Suppressor macrophage (primary cell): ENCODE results near the gene ERI3.

Source experiments
- DNase-seq, 4 experiments: peaks; one replicate each; pipeline ENCODE4 v3.0.0-alpha.2; 2020 to 2022

ERI3 gene

DNA sequence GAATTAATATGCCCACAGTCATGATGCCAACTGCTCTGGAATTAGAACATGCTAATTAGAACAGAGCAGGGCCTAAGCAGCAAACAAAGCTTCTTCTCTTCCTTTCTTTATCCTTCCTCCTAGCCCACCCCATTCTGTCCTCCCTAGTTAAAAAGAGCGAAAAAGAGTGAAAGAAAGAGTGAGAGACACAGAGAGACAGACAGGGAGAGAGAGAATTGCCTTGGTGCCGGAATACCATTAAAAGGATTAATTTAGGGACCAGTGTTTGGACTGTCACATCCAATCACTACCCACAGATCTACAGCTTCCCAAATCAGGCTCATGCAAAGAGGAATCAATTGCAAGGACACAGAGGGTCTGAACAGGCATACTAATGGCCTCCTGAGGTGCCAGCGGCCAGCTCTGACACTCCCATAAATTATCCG lies 7.0 kb downstream of the ERI3 start:
- no peak for DNase-seq

GRCh38 chr1:44347280-44347679 lies 7.8 kb downstream of the ERI3 start:
- DNase-seq, result no peak

GRCh38 chr1:44346878-44347277 lies 8.2 kb downstream of the ERI3 start:
- DNase-seq, result no peak

- no peak for DNase-seq
Measured at GRCh38 chr1:44346184-44346583, 8.9 kb downstream of the ERI3 start.

DNA sequence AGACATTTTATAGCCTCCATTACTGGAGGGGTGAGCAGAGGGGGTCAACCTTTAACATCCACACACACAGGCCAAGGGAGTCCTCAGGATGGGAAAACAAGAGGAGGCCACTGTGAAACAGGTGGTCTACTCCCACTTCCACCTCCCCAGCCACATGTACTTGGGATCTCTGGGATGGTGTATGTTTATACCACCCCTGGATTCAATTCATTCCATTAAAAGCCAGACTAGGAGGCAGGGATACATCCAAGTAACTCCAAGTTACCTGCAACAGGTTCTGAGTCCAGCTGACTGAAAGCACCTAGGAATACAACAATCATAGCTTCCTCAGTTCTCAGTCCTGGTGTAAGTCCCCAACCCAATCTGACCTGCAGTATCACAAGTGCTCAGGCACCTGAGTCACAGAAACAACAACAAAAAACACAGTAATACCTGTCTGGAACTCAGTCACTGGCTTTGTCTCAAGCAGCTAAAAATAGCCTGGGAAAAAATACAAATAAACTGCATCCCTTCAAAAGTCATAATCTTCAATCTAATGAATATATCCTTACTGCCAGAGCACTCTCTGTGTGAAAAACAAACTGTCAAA lies 9.8 kb downstream of the ERI3 start:
- DNase-seq, result no peak

DNA sequence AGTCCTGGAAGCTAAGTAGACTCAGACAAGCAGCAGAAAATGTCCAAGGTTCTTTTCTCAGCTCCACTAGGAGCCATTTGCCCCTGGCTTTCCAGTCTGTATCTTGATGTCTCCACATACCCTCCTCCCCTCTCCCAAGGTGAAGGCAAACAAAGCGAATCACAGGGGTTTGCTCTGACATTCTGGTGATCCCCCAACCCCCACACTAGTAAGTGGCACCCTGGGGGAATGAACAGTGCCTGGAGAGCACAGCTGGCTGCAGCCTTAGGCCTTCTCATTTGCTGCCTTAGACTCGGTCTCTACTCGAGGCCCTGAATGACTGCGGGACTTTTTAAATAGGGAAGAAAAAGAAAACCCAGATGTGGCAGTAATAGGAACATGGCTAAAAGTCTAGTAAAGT lies 15.3 kb downstream of the ERI3 start:
- no peak for DNase-seq

GRCh38 chr1:44338136-44338535 lies 16.9 kb downstream of the ERI3 start:
- DNase-seq, result no peak

- no peak for DNase-seq
Measured at GRCh38 chr1:44336668-44337067, 18.4 kb downstream of the ERI3 start.

DNA sequence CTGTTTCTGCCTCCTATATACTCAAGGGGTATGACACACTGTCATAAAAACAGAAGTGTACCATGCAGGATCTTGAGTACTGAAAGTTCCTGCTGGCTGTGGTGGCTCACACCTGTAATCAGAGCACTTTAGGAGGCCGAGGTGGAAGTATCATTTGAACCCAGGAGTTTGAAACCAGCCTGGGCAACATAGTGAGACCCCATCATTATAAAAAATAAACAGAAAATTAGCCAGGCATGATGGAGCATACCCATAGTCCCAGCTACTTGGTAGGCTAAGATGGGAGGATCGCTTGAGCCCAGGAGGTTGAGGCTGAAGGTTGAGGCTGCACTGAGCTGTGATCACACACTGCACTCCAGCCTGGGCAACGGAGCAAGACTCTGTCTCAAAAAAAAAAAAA lies 20.1 kb downstream of the ERI3 start:
- no peak for DNase-seq

- no peak for DNase-seq
Measured at GRCh38 chr1:44333376-44333775, 21.7 kb downstream of the ERI3 start.

DNA sequence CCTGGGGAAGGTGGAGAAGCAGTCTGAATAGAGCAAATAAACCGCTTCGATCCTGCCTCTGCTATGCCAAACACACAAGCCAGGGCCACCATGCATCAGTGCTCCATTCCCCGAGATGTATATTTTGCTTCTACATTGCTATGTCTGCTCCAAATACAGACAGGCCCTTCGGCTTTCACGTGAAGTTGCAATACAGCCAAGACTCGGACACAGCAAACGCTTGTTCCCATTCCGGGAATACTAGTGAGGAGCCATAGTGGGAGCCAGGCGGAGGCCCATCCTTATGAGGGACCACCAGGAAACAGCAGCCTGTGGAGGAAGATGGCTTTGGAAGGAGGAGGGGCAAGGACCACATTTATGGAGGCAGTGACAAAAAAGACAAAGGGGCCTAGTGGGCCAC lies 22.6 kb downstream of the ERI3 start:
- no peak for DNase-seq

DNA sequence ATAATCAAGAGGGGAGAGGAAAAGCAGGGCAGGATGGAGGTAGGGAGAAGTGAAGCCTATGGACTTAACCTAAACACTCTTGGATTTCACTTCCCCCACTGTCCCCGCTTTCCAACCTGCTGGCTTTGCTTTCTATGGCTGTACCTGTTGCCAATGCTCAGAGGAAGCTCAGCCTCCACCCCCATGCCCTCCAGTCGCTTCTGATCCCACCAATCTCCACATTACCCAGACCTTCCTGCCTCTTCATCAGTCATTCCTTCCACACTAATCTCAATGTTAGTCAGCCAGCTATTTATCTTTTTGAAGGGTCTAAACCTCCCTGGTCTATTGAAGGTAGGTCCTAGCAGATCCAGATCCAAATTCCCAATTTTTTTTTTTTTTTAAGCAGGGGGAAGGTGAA lies 24.1 kb downstream of the ERI3 start:
- no peak for DNase-seq

DNA sequence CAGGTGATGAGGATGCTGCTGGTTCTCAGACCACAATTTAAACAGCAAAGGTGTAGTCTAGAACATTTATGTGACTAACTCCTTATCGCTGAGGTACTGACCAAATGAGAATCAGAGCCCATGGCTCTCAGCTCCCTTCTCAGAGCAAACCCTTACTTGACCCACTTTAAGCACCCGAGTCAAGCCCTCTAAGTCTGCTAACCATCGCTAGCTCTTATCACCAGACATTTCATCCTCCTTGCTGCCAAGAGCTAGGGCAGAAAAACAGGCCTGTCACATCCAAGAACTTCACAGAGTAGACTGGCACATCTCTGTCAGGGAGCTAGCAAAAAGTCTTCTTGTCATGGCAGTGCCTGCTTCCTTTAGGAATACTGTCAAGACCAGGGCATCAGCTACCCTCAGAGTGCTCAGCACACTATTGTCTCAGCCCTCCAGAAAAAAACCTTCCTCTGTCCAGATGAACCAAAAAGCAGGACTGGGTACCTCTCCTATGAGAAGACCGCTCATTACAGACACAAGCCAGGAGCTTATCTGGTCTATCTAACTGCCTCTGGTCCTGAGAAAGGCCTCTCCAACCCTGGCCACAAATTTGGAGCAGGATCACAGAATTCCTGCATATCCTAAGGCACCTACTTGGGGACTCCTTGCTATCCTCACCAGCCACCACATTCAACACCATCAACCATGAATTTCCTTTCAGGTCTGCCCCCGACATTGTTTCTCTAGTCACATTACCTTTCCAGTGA lies 26.2 kb downstream of the ERI3 start:
- no peak for DNase-seq

- peak in 3 of 4 experiments; percentile 15 to 33 (median 23) for DNase-seq
Measured at GRCh38 chr1:44327679-44328491, 27.2 kb downstream of the ERI3 start.

DNA sequence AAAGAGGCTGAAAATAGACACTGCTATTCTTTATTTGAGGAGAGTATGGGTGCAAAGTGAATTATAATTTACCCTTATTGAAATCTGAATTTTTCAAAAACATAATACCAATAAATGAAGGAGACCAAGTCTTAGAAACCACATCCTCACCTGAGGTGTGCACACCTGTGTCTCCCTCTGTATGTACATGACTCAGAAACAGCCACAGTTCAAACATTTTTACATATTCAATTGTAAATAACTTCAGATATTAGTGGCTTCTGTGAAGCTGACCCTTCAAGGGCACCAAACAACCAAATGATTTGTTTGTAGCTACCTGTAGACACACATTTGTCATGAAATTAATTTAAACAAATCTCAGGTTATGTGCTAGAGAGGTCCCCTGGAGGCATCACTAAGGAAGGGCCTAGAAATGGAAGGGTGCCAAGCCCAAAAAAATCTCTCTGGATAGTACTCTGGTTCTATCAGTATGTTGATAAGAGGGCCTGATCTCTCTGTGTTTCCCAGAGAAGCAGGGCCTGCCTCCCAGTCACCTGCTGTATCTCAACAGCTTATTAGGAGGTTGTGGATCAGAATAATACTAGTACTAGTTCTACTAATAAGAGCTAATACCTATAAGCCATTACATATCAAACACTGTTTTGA lies 28.1 kb downstream of the ERI3 start:
- no peak for DNase-seq

DNA sequence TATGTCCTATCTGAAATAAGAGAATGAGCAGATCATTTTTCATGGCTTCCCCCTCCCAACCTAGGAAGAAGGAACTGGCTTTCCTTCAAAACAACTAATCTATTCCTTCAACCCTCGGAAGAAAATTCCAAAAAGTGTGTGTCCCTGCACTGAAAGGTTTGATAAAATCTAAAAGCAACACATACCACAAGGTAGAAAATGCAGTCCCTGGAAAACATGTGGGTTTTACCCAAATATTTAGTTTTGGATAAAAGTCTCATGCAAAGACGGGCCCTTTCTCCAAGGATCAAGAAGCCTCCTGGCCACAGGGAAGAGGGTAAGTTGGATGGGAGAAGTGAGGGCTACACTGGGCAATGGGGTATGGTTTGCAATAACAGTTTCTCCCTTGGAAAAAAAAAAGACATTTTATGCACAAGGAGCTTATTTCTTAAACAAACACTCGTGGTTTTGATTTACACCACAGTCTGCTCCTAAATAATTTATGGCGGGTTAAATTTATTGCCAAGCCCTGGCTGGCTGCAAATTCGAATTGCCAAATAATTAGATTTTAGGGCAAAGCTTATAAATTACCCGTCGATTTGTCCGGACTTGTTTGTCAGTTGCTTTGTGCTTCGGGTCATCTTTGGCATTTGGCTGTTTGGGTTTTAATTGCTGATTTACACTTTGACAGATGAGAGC lies 28.9 kb downstream of the ERI3 start:
- DNase-seq, result no peak

DNA sequence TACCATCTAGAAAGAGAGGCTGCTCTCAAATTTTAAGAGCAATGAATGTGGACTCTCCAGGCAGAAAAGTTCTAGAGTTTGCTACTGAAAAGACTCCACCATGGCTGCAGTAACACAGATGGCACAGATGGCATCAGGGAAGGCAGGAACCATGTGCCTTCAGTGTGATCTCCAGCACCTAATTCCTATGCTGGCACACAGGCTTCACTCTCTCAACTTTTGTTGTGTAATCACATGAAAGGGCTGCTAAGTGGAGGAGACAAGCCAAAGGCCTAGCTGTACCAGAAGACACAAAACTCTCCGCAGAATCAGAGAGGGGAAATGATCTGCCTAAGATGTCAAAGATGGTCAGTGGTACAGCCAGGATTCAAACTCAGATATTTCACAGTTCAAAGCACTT lies 31.1 kb downstream of the ERI3 start:
- DNase-seq, result no peak

DNA sequence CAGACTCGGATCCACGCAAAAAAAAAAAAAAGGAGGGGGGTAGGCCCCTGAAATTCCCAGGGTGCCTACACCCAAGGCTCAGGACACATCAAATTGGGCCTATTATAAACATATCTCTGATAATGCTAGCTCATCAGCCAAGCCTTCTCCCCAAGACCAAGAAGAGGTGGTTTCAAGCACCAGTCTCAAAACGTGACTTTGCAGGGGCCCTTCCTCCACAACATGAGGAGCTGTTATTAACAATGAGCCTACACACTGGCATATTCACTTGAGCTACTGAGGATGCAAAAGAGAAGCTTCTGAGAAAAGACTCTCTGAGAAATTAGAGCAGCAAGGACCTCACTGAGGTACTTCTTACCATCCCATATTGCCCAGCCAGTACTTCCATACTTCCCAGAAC lies 32.7 kb downstream of the ERI3 start:
- DNase-seq, result no peak

- DNase-seq, result peak; percentile 19 to 63 (median 60)
Measured at GRCh38 chr1:44321466-44321865, 33.6 kb downstream of the ERI3 start.

DNA sequence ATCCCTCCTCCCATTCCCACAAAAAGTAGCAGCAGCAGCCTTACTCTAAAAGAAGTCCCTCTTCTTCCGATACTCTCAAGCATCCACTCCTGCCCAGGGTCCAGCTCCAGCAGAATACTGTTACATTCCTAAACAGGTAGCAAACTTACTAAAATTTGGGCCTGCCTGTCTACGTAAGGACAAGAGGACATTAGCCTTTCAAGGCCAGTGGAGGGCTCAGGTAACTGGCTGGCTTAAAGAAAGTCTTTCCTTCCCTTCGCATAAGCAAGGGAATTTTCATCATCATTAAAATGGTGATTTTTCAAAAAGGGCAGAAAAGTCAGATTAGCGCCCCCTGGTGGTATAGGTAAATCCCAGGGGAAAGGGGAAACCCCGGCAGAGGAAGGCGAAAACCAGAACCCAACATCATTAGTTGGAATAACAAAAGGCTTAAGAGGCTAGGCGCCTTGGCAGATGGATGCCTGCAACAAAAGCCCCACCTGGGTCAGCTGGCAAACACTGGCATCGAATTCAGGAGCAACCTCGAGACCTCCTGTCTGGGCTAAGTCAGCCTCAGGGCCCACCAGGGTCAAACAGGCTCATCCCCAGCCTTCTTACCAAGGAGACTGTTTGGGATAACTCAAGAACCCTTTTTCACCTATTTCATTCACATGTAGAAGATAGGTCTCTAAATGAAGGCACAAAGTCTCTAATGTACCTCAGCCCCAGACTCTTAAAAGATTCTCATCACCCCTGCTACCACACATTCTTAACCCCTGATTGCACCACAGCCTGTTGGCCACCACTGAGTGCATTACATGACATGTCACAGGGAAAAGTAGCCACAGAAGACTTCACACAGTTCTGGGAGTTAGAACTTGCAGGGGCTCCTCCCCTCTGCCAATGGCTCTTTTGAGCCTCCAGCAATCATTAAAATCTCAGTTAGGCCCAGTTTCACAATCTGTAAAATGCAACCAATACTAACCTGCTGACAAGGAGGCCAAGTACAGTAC lies 36.7 kb downstream of the ERI3 start:
- DNase-seq, result peak; percentile 69 to 84 (median 75)

DNA sequence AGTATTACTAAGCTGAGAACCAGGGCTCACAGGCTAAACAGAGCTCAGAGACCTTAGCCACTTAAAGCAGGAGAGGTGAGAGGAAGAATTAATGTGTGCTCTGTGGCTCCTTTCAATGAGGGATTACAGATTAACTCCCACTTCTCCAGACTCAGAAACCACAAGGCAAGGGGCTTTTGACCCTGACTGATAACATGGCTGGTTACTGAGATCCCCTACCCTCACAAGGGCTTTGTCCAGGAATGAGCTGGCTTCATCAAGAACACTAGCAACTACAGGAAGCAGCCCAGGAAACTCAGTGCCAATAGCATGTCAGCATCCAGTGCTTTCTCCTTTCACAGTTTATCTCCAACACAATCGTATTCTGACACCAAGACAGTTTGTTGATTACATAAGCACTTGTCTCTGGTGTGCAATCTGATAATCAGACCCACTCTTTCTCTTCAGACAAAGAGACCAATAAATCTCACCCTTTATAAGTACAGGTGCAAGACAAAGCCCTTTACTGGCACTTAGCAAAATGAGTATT lies 38.8 kb downstream of the ERI3 start:
- DNase-seq, result no peak
